ENCODE measurements around the gene INPP4A.

INPP4A gene

GRCh38 chr2:98504381-98505109, 59.9 kb downstream of the INPP4A start:
- 94 to 96% methylated on average over 7 to 8 of the region's 8 CpGs for WGBS, 2 experiments
- Histone ChIP-seq H3K4me3 (ENCODE audit: insufficient read depth, low read depth, low read length) (no peak overlapping the region), H3K9me3 (ENCODE audit: control insufficient read depth, low read length) (no peaks in the 10 kb centered on the region), H3K36me3 (ENCODE audit: control insufficient read depth, insufficient read depth, low read length) (no peaks in the 10 kb centered on the region), H3K27ac (ENCODE audit: insufficient read depth, low read depth, low read length, poor library complexity, severe bottlenecking) (no peak overlapping the region), H3K4me1 (ENCODE audit: control insufficient read depth, insufficient read depth, low read length) (peaks cover 30% of the 10 kb centered on the region), H3K27me3 (ENCODE audit: control insufficient read depth, insufficient read depth, low read length, poor library complexity, severe bottlenecking) (no peaks in the 10 kb centered on the region)

GRCh38 chr2:98505311-98505808, 60.7 kb downstream of the INPP4A start:
- no peak overlapping the region for H3K27ac ChIP-seq (ENCODE audit: insufficient read depth, low read depth, low read length, poor library complexity, severe bottlenecking)
- H3K9me3 ChIP-seq (ENCODE audit: control insufficient read depth, low read length) = no peaks in the 10 kb centered on the region
- no peaks in the 10 kb centered on the region for H3K27me3 ChIP-seq (ENCODE audit: control insufficient read depth, insufficient read depth, low read length, poor library complexity, severe bottlenecking)
- no peaks in the 10 kb centered on the region for H3K36me3 ChIP-seq (ENCODE audit: control insufficient read depth, insufficient read depth, low read length)
- 82% methylated on average over 6 to 7 of the region's 7 CpGs for WGBS, 2 experiments
- peaks cover 30% of the 10 kb centered on the region for H3K4me1 ChIP-seq (ENCODE audit: control insufficient read depth, insufficient read depth, low read length)
- no peak overlapping the region for H3K4me3 ChIP-seq (ENCODE audit: insufficient read depth, low read depth, low read length)

GRCh38 chr2:98505971-98506664, 61.5 kb downstream of the INPP4A start:
- Histone ChIP-seq H3K36me3 (ENCODE audit: control insufficient read depth, insufficient read depth, low read length) (no peaks in the 10 kb centered on the region), H3K9me3 (ENCODE audit: control insufficient read depth, low read length) (no peaks in the 10 kb centered on the region), H3K27ac (ENCODE audit: insufficient read depth, low read depth, low read length, poor library complexity, severe bottlenecking) (no peak overlapping the region), H3K4me1 (ENCODE audit: control insufficient read depth, insufficient read depth, low read length) (peaks cover 30% of the 10 kb centered on the region), H3K4me3 (ENCODE audit: insufficient read depth, low read depth, low read length) (no peak overlapping the region), H3K27me3 (ENCODE audit: control insufficient read depth, insufficient read depth, low read length, poor library complexity, severe bottlenecking) (no peaks in the 10 kb centered on the region)
- 94% methylated on average over 6 to 7 of the region's 7 CpGs for WGBS, 2 experiments

- Histone ChIP-seq H3K27me3 (ENCODE audit: control insufficient read depth, insufficient read depth, low read length, poor library complexity, severe bottlenecking) (no peaks in the 10 kb centered on the region), H3K27ac (ENCODE audit: insufficient read depth, low read depth, low read length, poor library complexity, severe bottlenecking) (no peak overlapping the region), H3K9me3 (ENCODE audit: control insufficient read depth, low read length) (no peaks in the 10 kb centered on the region), H3K36me3 (ENCODE audit: control insufficient read depth, insufficient read depth, low read length) (no peaks in the 10 kb centered on the region), H3K4me3 (ENCODE audit: insufficient read depth, low read depth, low read length) (no peak overlapping the region), H3K4me1 (ENCODE audit: control insufficient read depth, insufficient read depth, low read length) (peaks cover 25% of the 10 kb centered on the region)
- WGBS, 2 experiments = 88 to 95% methylated on average over 6 to 8 of the region's 8 CpGs
These were observed 62.2 kb downstream of the INPP4A start for GRCh38 chr2:98506881-98507280.

DNA sequence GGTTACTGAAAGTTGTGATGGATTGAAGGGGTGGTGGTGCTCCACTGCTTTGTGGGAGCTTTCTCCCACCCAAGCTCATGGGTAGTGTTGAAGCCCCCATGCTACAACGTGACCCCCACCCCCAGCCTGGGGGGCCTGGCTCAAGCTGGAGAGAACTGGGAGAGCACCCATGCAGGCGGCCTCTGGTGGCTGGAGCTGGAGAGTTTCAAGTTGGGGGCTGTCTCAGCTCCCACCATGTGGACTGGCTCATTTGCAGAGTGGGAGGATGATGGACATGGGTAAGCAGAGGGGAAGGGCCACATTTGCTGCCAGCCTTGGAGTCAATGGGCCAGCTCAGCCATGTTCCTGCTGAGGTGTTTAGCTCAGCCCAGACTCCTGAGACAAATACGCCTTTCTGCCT, 62.8 kb downstream of the INPP4A start:
- 85 to 94% methylated on average over 3 of the region's 3 CpGs for WGBS, 2 experiments
- no peak overlapping the region for H3K4me3 ChIP-seq (ENCODE audit: insufficient read depth, low read depth, low read length)
- H3K36me3 ChIP-seq (ENCODE audit: control insufficient read depth, insufficient read depth, low read length) = no peaks in the 10 kb centered on the region
- no peaks in the 10 kb centered on the region for H3K9me3 ChIP-seq (ENCODE audit: control insufficient read depth, low read length)
- peaks cover 22% of the 10 kb centered on the region for H3K4me1 ChIP-seq (ENCODE audit: control insufficient read depth, insufficient read depth, low read length)
- H3K27ac ChIP-seq (ENCODE audit: insufficient read depth, low read depth, low read length, poor library complexity, severe bottlenecking) = no peak overlapping the region
- no peaks in the 10 kb centered on the region for H3K27me3 ChIP-seq (ENCODE audit: control insufficient read depth, insufficient read depth, low read length, poor library complexity, severe bottlenecking)

- 92% methylated on average over 12 of the region's 12 CpGs for WGBS, 2 experiments
- H3K4me1 ChIP-seq (ENCODE audit: control insufficient read depth, insufficient read depth, low read length) = peaks cover 17% of the 10 kb centered on the region
- H3K9me3 ChIP-seq (ENCODE audit: control insufficient read depth, low read length) = no peaks in the 10 kb centered on the region
- no peak overlapping the region for H3K27ac ChIP-seq (ENCODE audit: insufficient read depth, low read depth, low read length, poor library complexity, severe bottlenecking)
- H3K4me3 ChIP-seq (ENCODE audit: insufficient read depth, low read depth, low read length) = no peak overlapping the region
- H3K27me3 ChIP-seq (ENCODE audit: control insufficient read depth, insufficient read depth, low read length, poor library complexity, severe bottlenecking) = no peaks in the 10 kb centered on the region
- no peaks in the 10 kb centered on the region for H3K36me3 ChIP-seq (ENCODE audit: control insufficient read depth, insufficient read depth, low read length)
These were observed 63.4 kb downstream of the INPP4A start for GRCh38 chr2:98507891-98508708.

DNA sequence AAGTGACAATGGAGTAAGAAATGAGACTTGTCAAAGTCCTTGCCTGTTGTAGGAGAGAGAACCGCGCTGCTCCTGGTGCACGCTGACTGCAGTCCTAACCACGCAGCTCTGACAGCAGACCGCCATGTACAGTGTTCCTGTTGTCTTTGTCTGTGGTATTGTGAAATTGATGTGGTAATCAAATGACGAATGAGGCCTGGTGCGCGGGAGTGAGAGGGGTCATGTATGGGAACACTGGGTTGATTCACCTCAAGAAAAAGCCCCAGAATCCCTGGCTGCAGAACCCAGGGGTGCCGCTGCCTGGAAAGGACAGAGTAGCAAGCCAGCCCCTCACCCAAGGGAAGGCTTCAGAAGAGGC, 64.0 kb downstream of the INPP4A start:
- Histone ChIP-seq H3K4me1 (ENCODE audit: control insufficient read depth, insufficient read depth, low read length) (peaks cover 14% of the 10 kb centered on the region), H3K4me3 (ENCODE audit: insufficient read depth, low read depth, low read length) (no peak overlapping the region), H3K27ac (ENCODE audit: insufficient read depth, low read depth, low read length, poor library complexity, severe bottlenecking) (no peak overlapping the region), H3K36me3 (ENCODE audit: control insufficient read depth, insufficient read depth, low read length) (no peaks in the 10 kb centered on the region), H3K27me3 (ENCODE audit: control insufficient read depth, insufficient read depth, low read length, poor library complexity, severe bottlenecking) (no peaks in the 10 kb centered on the region), H3K9me3 (ENCODE audit: control insufficient read depth, low read length) (no peaks in the 10 kb centered on the region)
- WGBS, 2 experiments = 95 to 96% methylated on average over 9 of the region's 9 CpGs

- no peak overlapping the region for H3K27ac ChIP-seq (ENCODE audit: insufficient read depth, low read depth, low read length, poor library complexity, severe bottlenecking)
- no peak overlapping the region for H3K4me3 ChIP-seq (ENCODE audit: insufficient read depth, low read depth, low read length)
- H3K27me3 ChIP-seq (ENCODE audit: control insufficient read depth, insufficient read depth, low read length, poor library complexity, severe bottlenecking) = no peaks in the 10 kb centered on the region
- WGBS, 2 experiments = 88 to 95% methylated on average over 7 of the region's 7 CpGs
- peaks cover 16% of the 10 kb centered on the region for H3K4me1 ChIP-seq (ENCODE audit: control insufficient read depth, insufficient read depth, low read length)
- no peaks in the 10 kb centered on the region for H3K36me3 ChIP-seq (ENCODE audit: control insufficient read depth, insufficient read depth, low read length)
- H3K9me3 ChIP-seq (ENCODE audit: control insufficient read depth, low read length) = no peaks in the 10 kb centered on the region
These were observed 65.1 kb downstream of the INPP4A start for GRCh38 chr2:98509542-98510321.

DNA sequence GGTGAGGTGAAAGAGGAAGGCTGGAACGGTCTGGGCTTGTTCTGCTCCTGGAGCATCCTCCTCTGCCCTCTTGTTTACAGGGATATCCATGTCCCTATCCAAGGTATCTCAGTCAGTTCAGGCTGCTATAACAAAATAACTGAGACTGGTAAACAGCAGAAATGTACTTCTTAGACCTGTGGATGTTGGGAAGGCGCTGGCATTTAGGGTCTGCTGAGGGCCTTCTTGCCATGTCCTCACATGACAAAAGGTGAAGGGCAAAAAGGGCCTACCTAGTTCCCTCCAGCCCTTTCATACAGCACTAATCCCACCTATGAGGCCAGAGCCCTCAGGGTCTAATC, 65.6 kb downstream of the INPP4A start:
- Histone ChIP-seq H3K4me3 (ENCODE audit: insufficient read depth, low read depth, low read length) (no peak overlapping the region), H3K36me3 (ENCODE audit: control insufficient read depth, insufficient read depth, low read length) (no peaks in the 10 kb centered on the region), H3K4me1 (ENCODE audit: control insufficient read depth, insufficient read depth, low read length) (peaks cover 22% of the 10 kb centered on the region), H3K27me3 (ENCODE audit: control insufficient read depth, insufficient read depth, low read length, poor library complexity, severe bottlenecking) (no peaks in the 10 kb centered on the region), H3K9me3 (ENCODE audit: control insufficient read depth, low read length) (no peaks in the 10 kb centered on the region), H3K27ac (ENCODE audit: insufficient read depth, low read depth, low read length, poor library complexity, severe bottlenecking) (no peak overlapping the region)
- WGBS, 2 experiments = 92 to 100% methylated on average over 2 of the region's 2 CpGs

Data from ectodermal cell (in vitro differentiated cells).